ENCODE measurements around the gene PPP2R3C.

DNA sequence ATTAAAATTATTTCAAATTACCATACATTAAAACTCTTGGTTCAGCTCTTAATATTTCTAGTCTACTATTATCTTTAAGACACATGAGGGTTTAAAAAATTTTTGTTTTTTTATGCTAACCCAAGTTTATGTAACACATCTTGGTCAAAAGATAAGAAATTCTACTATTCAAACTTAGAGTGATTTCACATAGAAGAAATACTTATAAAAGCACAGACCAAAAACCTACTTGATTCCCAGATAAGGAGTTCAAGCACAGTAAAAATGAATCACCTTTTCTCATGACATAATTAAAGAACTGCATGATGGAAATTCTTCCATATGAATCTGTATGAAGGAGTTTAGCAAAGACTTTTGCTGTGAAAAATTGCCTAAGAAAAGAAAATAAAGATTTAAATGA lies 13.9 kb downstream of the PPP2R3C start:
- TF ChIP-seq TAF1 (IDR thresholded peaks at IDR 0.05; ENCODE audit: low read depth) (no peak), CEBPB (IDR thresholded peaks at IDR 0.05) (no peak), CREB1 (IDR thresholded peaks at IDR 0.05; ENCODE audit: low read depth) (no peak)
